H54 (cell line): ENCODE results near the gene PLCG1.

Experiments
- DNase-seq: peaks from one replicate; pipeline ENCODE4 v3.0.0; 2011; ENCODE audit warnings: low spot score, mixed read lengths; ENCODE audit not compliant: insufficient read length
- FAIRE-seq: peaks from 3 replicates; lab custom pipeline; 2011; peaks lifted over from hg19 to GRCh38; lab: Jason Lieb, UNC
- POLR2A ChIP-seq: IDR thresholded peaks from 2 replicates; pipeline ENCODE4 v1.6.1; 2011; ENCODE audit warnings: low read depth, mild to moderate bottlenecking, low read length

The PLCG1 gene

DNA sequence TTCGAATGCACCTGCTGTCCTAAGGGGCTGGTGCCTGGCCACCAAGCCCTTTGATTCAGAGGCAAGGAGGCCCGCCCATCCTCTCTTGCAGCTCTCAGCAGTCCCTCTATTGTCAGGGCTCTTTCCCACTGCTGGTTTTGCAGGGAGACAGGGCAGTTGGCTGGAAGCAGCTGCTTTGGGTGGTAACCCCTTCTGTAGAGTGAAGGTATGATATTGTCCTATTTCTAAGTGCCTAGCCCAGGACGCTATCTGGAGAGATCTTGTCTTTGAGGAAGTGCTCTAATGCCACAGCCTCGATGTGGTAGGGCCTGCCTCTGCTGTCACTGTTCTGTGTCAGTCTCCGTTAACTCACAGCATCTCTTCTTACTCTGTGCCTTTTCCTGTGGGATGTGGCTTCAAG lies 5.6 kb downstream of the PLCG1 start:
- no peak for FAIRE-seq
- TF ChIP-seq POLR2A, result no peak
- no peak for DNase-seq

DNA sequence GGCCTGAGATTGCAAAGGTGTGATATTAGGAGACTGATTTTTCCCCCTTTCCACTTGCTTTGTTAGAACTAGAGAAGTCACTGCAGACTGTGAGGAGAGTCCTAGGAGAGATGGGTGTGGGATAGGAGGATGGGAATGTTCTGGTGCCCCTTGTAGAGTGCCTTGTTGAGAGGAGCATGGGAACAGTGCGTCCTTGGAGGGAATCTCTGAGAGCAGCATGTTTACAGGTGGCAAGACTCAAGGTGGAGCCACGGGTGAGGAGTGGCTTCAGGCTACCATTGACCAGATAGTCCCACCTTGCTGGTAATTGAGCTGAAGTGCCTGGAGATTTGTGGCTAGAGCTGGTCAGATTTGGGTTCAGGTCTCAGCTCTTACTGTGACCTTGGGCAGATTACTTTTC lies 6.0 kb downstream of the PLCG1 start:
- no peak for DNase-seq
- TF ChIP-seq POLR2A, result no peak
- no peak for FAIRE-seq

DNA sequence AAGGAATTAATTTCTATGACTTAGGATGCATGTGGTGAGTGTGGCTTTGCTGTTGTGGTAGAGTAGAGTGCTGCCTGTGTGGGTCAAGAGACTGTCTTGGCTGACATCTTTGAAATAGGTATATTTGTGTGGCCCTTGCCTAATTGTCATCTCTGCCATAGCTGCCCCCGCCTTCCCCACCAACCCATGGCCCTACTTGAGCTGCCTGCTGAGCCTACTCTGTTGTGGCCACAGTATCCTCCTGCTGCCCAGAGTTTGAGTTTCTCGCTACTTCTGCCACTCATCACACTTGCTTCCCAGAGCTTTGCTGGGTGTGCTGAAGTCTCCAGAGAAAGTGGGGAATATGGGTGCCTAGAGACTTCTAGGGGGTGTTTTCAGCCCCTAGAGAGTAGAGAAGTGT lies 8.0 kb downstream of the PLCG1 start:
- DNase-seq (no peak), FAIRE-seq (no peak)
- no peak for TF ChIP-seq POLR2A

DNA sequence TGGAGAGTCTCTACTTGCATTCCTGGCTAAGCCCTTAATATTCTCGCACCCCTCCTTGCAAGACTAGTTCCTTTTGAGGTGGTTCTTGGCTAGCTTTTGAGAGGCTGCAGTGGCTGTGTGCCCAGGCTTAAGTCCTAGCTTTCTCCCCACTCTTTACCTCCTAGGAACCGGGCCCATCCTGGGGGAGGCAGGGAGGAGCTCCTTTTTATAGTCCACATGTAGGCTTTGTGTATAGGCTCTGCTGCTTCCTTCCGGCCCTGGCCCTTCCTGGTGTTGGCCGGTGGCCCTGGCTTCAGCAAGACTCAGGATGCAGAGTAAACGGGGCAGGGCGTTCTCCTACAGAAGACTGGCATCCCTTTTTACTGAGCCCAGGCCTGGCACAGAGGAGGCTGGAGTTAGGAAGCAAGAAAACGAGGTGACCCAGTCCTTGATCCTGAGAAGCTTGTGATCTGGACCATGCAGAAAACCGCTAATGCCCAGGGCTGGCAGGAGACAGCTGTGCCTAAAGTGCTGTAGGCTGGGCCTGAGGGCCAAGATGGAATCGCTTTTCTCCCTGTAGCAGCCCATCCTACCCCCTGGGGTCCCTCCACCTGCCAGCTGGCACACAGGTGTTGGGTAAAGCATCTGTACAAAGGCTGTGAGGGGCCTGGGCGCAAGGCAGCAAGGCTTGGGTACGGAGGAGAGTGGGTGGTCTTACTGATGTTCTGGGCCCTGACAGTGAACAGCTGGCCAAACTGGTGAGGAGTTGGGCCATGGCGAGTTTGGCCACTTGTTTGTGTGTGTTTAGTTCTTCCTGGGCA lies 8.7 kb downstream of the PLCG1 start:
- no peak for DNase-seq
- TF ChIP-seq POLR2A, result no peak
- FAIRE-seq, result no peak

DNA sequence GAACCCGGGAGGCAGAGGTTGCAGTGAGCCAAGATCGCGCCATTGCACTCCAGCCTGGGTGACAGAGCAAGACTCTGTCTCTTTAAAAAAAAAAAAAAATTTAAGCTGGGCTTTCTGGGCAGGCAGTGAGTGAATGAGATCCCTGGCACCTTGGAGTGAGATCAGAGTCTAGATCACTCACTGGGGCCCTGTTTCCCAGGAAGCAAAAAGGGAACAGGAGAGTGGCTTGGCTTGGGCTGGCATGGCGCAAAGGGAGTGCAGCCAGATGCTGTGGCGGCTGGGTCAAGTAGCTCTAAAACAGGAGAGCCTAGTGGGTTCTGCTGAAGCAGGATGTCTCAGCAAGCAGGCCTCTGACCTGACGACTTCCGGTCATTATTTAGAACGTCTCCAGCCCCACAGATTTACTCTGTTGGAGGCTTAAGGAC lies 10.4 kb downstream of the PLCG1 start:
- DNase-seq (no peak), FAIRE-seq (no peak)
- TF ChIP-seq POLR2A, result no peak

DNA sequence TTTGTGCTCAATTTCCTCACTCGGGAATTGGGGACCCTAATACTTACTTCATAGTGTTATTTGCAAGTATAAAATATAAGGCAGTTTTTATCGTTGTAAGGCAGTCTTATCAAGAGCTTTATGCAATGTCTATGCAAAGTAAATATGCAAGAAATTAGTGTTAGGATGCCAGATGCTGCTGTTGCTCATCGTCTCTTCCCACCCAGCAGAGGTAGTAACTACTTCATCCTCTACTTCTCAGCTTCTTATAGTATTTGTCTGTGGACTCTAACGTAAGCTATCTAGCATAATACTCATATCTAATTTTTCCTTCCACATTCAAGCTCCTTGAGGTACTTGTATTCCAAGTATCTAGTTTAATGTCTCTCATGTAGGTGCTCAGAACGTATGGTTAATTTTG lies 11.6 kb downstream of the PLCG1 start:
- DNase-seq (no peak), FAIRE-seq (no peak)
- TF ChIP-seq POLR2A, result no peak

DNA sequence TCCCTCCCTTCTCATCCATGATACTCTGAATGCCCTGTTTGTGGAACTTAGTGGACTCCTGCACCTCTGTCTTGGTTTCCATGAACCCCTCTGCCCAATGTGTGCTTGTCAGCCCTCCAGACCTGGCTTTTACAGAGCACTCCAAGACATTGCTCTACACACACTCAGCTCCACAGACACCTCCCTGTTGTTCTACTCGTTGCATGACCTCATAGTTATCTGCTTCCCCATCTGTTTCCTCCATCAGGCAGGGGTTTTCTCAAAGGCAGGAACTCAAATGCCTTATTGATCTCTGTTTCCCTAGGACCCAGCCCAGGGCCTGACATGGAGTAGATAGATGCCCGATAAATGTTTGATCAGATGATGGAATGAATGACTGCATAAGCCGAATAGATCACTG lies 13.3 kb downstream of the PLCG1 start:
- FAIRE-seq (no peak), DNase-seq (no peak)
- no peak for TF ChIP-seq POLR2A

DNA sequence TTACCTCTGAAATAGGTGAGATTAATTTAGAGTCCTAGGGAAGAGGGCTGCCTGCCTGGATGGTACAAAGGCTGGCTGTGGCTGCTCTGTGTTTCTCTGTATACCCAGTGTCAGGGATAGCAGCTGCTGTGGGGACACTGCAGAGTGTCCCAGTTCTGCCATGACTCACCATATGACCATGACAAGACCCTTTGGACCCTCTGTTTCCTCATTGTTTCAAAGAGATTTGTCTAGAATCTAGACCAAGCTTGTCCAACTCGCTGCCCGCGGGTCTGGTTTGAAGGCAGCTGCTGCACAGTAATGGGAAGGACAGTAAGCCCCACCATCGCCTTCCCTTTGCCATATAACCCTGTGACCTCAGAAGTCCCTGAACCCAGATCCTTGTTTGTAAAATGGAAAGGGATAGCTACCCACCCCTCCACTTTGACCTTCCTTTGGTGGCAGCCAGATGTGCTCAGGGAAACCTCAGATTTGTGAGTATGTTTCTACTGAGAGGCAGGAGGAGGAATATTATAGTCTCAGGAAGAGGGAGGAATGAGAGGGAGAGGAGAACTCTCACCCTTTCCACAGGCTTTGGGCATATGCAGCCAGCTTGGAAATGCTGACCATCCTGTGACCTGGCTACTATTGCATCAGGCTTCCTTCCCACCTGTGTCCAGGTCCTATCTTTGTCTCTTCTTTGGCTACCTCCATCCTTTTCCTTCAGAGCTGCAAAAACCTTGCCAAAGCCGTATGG lies 14.0 kb downstream of the PLCG1 start:
- no peak for TF ChIP-seq POLR2A
- DNase-seq (no peak), FAIRE-seq (no peak)

DNA sequence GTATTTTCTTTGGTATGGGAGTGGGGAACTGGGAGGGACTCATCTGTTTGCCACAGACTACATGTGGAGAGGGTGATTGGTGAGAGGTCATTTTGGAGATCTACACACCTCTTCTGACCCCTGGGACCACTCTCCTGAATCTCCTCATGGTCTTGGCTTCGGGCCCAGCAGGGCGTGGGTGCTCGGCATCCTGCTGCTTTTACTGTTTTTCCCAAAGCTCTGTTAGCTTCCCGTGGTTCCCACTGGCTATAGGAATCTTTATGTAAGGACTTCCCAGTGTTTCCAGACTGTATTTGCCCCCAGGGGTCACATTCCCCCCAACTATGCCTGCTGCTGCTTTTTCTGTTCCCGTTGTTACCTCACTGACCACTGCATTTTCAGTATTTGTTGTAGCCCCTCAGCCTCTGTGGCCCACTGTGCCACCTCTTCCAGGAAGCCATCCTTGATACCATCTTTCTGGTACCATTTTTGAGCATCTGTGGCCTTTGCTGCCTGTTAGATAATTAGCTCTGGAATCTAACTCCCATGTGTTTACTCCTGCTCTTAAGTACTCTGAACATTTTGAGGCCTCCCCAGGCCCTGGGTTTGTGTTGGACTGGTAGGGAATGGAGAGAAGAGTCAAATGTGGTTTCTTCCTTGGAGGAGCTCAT lies 14.9 kb downstream of the PLCG1 start:
- no peak for TF ChIP-seq POLR2A
- no peak for FAIRE-seq
- no peak for DNase-seq

DNA sequence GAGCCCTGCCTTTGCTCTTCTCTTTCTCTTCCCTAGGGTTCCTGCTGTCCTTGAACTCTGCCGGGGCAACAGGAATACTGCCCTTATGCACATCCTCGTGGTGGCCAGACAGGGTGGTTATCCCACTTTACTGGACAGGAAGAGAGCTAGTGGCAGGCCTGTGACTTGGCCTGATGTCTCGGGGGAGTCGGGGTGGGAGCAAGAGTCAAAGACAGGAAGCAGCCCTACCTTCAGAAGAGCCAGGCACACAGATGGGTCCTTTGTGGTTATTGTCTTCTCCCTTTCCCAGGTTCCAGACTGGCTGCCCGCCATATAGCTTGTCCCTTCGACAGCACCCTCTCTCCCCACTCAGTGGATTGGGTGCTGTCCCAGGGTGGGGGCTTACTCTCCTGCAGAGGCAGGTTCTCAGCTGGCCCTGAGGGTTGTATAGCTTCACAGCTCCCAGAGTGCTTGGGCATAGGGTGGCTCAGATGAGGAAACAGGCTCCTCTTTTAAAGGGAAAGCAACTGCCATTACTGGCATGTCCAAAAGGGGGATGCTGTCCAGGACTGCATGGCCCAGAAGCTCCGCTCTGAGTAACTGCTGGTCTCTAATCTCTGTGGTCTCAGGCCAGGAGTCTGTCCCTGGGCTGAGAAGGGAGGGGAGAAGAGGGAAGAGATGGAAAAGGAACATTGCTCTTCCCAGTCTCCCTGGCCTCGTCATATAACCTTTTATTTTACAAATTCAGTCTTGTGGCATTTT lies 17.3 kb downstream of the PLCG1 start:
- DNase-seq (no peak), FAIRE-seq (no peak)
- no peak for TF ChIP-seq POLR2A

DNA sequence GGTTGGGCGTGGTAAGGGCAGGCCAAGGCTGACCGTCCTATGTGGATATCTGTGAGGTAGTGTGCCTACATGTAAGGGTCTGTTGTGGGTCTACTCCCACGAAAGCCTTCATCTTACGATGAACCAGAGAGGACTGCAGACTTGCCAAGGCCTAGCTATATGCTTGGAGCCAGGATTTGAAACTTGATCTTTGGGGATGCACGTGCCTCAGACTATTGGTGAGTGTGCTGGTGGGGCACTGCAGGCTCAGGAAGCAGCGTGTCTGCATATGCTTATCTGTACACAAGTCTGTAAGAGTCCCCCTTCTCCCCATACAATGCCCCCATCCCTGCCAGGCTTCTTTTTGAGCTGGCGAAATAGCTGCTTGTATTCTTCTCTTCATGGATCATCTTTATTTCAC lies 17.9 kb downstream of the PLCG1 start:
- FAIRE-seq (no peak), DNase-seq (no peak)
- TF ChIP-seq POLR2A, result no peak

DNA sequence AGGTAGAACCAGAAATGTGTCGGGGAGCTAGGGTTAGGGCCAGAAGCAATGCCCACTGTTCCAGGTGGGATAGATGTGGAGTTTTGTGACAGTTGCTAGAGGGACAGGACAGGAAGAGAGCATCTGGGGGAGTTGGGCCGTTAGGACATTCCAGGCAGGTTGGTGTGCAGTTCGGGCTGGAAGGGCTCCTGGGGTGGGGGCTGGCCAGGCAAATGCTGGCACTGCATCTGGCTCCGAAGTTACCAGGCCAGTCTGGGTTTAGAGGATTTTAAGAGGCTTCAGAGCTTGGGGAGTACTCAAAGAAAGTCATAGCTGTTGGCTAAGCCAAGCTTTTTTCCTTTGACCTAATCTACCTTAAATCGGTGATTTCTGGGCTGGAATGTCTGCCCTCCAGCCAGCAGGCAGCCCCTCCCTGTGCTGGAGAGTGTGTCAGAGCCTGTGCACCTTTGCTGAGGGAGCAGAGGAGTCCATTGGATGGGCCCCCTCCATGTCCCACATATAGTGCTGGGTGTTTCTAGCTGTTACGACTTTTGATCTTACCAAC lies 20.8 kb downstream of the PLCG1 start:
- no peak for FAIRE-seq
- no peak for TF ChIP-seq POLR2A
- DNase-seq, result no peak

DNA sequence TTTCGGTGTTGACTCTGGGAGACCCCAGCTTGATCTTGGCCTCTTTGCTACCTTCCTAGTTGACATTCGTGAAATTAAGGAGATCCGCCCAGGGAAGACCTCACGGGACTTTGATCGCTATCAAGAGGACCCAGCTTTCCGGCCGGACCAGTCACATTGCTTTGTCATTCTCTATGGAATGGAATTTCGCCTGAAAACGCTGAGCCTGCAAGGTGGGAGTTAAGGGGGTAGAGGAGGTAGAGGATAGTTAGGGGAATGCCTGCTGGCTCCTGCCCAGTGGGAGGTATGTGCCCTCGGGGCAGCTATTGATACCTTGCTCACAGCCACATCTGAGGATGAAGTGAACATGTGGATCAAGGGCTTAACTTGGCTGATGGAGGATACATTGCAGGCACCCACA lies 22.2 kb downstream of the PLCG1 start:
- DNase-seq (no peak), FAIRE-seq (no peak)
- no peak for TF ChIP-seq POLR2A
